A549 (cell line): ENCODE data around the gene IER3IP1. TPM values are rescaled to one million over a fixed set of nuclear protein-coding genes. Genes with fewer than 3 reads are reported as not detected.

Experiments used
- ATAC-seq, 2 experiments: fragments of 200-7000 bp in 1 of 2; fragments of >200 bp in 1 of 2; cut with Nextera tagmentation in 1 of 2; cut with Tn5 transposase in 1 of 2; 3 replicates each; pipeline versions ENCODE4 v1.8.0 to v1.9.1; 2018 to 2020; ENCODE audit warnings: mild to moderate bottlenecking in 1 of 2, moderate library complexity in 1 of 2
- CTCF ChIA-PET: fragments of 300-600 bp; sonication (Branson Sonifier 250); formaldehyde crosslinking; extraction: SDS; loops from one replicate; lab custom pipeline; 2021; ENCODE audit warnings: antibody characterized with exemption, inconsistent platforms; lab: Yijun Ruan, JAX
- POLR2A ChIA-PET: fragments of 350-600 bp; formaldehyde crosslinking; extraction: SDS; loops from one replicate; lab custom pipeline; 2021; ENCODE audit warnings: antibody characterized with exemption, inconsistent platforms; lab: Yijun Ruan, JAX
- DNase-seq, 2 experiments: peaks; one replicate each; pipeline versions ENCODE4 v3.0.0 to v3.0.0-alpha.2; 2011 to 2016; ENCODE audit warnings: low read depth in 1 of 2, low spot score in 1 of 2
- FAIRE-seq: peaks from 2 replicates; lab custom pipeline; 2011; peaks lifted over from hg19 to GRCh38; lab: Jason Lieb, UNC
- H3K27ac ChIP-seq, 2 experiments: fragments of >200 bp; sonication (Bioruptor Twin); formaldehyde crosslinking; 3 replicates each; pipeline ENCODE4 v1.5.1; 2016 to 2017
- H3K4me1 ChIP-seq: fragments of >200 bp; sonication (Bioruptor Twin); formaldehyde crosslinking; 3 replicates; pipeline ENCODE4 v1.6.1; 2016
- H3K4me2 ChIP-seq: fragments of >200 bp; sonication (Bioruptor Twin); formaldehyde crosslinking; 3 replicates; pipeline ENCODE4 v1.6.1; 2016
- H3K4me3 ChIP-seq: fragments of >200 bp; sonication (Bioruptor Twin); formaldehyde crosslinking; 3 replicates; pipeline ENCODE4 v1.5.1; 2016
- H3K9me3 ChIP-seq: fragments of >200 bp; sonication (Bioruptor Twin); formaldehyde crosslinking; 3 replicates; pipeline ENCODE4 v1.6.1; 2016
- BCL3 ChIP-seq: fragments of >200 bp; sonication (Bioruptor Twin); formaldehyde crosslinking; IDR thresholded peaks from 3 replicates; pipeline ENCODE4 v1.6.1; 2016
- BHLHE40 ChIP-seq: IDR thresholded peaks from 2 replicates; pipeline ENCODE4 v1.6.1; 2012; ENCODE audit warnings: low read depth, low read length, inconsistent platforms
- CBX8 ChIP-seq: fragments of 200-600 bp; sonication (generic); IDR thresholded peaks from 2 replicates; pipeline ENCODE4 v1.6.1; 2016
- EHF ChIP-seq: fragments of 250-450 bp; sonication (Bioruptor Pico); IDR thresholded peaks from 2 replicates; pipeline ENCODE4 v1.5.0; 2020; ENCODE audit warnings: mild to moderate bottlenecking
- EHMT2 ChIP-seq: fragments of 200-600 bp; sonication (generic); IDR thresholded peaks from 2 replicates; pipeline ENCODE4 v1.6.1; 2016; ENCODE audit warnings: antibody characterized with exemption, low read depth, mild to moderate bottlenecking, moderate library complexity
- ELK1 ChIP-seq: fragments of 150-350 bp; IDR thresholded peaks from 2 replicates; pipeline ENCODE4 v1.6.1; 2014; ENCODE audit warnings: low read depth, mild to moderate bottlenecking, low read length
- EP300 ChIP-seq, 2 experiments: fragments of >200 bp; sonication (Bioruptor Twin); formaldehyde crosslinking; IDR thresholded peaks; 2 replicates in 1 of 2; 3 replicates in 1 of 2; pipeline ENCODE4 v1.6.1; 2016 to 2017
- FOSB ChIP-seq: fragments of 250-450 bp; sonication (Bioruptor Pico); IDR thresholded peaks from 2 replicates; pipeline ENCODE4 v1.5.0; 2020; ENCODE audit warnings: mild to moderate bottlenecking, moderate library complexity
- HDAC2 ChIP-seq: fragments of 200-600 bp; sonication (generic); IDR thresholded peaks from 2 replicates; pipeline ENCODE4 v1.6.1; 2016
- HES2 ChIP-seq: fragments of >200 bp; sonication (Bioruptor Twin); formaldehyde crosslinking; IDR thresholded peaks from 2 replicates; pipeline ENCODE4 v1.6.1; 2016
- HEYL ChIP-seq: fragments of 250-450 bp; sonication (Bioruptor Pico); IDR thresholded peaks from 2 replicates; pipeline ENCODE4 v1.8.0; 2021; ENCODE audit warnings: mild to moderate bottlenecking, moderate library complexity
- JUN ChIP-seq, 2 experiments: fragments of >200 bp; sonication (Bioruptor Twin); formaldehyde crosslinking; IDR thresholded peaks; 2 replicates in 1 of 2; 3 replicates in 1 of 2; pipeline ENCODE4 v1.6.1; 2016 to 2017
- JUNB ChIP-seq: fragments of >200 bp; sonication (Bioruptor Twin); formaldehyde crosslinking; IDR thresholded peaks from 2 replicates; pipeline ENCODE4 v1.6.1; 2016
- KDM1A ChIP-seq: fragments of 200-600 bp; sonication (generic); IDR thresholded peaks from 2 replicates; pipeline ENCODE4 v1.6.1; 2016; ENCODE audit warnings: low read depth, mild to moderate bottlenecking
- MYC ChIP-seq: IDR thresholded peaks from 2 replicates; pipeline ENCODE4 v1.6.1; 2012; ENCODE audit warnings: mild to moderate bottlenecking, inconsistent platforms, low read length, improper control_type of control experiment, borderline replicate concordance
- PHF8 ChIP-seq: fragments of 200-600 bp; sonication (generic); IDR thresholded peaks from 2 replicates; pipeline ENCODE4 v1.6.1; 2016; ENCODE audit warnings: low read depth, mild to moderate bottlenecking, antibody characterized with exemption, moderate library complexity, borderline replicate concordance
- POLR2A ChIP-seq: IDR thresholded peaks from 2 replicates; pipeline ENCODE4 v1.6.1; 2012; ENCODE audit warnings: mild to moderate bottlenecking, low read length
- POLR2AphosphoS2 ChIP-seq: conservative IDR thresholded peaks from 2 replicates; pipeline ENCODE4 v1.6.1; 2012; ENCODE audit warnings: low read length, improper control_type of control experiment, inconsistent platforms
- RAD21 ChIP-seq, 2 experiments: fragments of >200 bp in 1 of 2; sonication (Bioruptor Twin) in 1 of 2; formaldehyde crosslinking in 1 of 2; IDR thresholded peaks in 1 of 2; conservative IDR thresholded peaks in 1 of 2; 2 replicates in 1 of 2; 3 replicates in 1 of 2; pipeline ENCODE4 v1.6.1; 2012 to 2018; ENCODE audit warnings: inconsistent platforms in 1 of 2
- RARB ChIP-seq: fragments of 250-450 bp; sonication (Bioruptor Pico); IDR thresholded peaks from 2 replicates; pipeline ENCODE4 v1.8.0; 2021; ENCODE audit warnings: mild to moderate bottlenecking, moderate library complexity
- RCOR1 ChIP-seq: fragments of 150-350 bp; IDR thresholded peaks from 2 replicates; pipeline ENCODE4 v1.6.1; 2014; ENCODE audit warnings: antibody characterized with exemption, low read length, low read depth
- RFX5 ChIP-seq: fragments of 450-650 bp; IDR thresholded peaks from 2 replicates; pipeline ENCODE4 v1.7.1; 2014; ENCODE audit warnings: antibody characterized with exemption, mild to moderate bottlenecking, moderate library complexity
- RNF2 ChIP-seq: fragments of 200-600 bp; sonication (generic); IDR thresholded peaks from 2 replicates; pipeline ENCODE4 v1.6.1; 2016; ENCODE audit warnings: low read depth, mild to moderate bottlenecking, antibody characterized with exemption, moderate library complexity, borderline replicate concordance
- SREBF2 ChIP-seq: fragments of 450-650 bp; IDR thresholded peaks from 2 replicates; pipeline ENCODE4 v1.6.1; 2014; ENCODE audit warnings: mild to moderate bottlenecking, moderate library complexity
- TFCP2L1 ChIP-seq: fragments of 250-450 bp; sonication (Bioruptor Pico); IDR thresholded peaks from 2 replicates; pipeline ENCODE4 v1.5.0; 2021; ENCODE audit warnings: mild to moderate bottlenecking
- USF2 ChIP-seq: fragments of 450-650 bp; IDR thresholded peaks from 2 replicates; pipeline ENCODE4 v1.6.1; 2014; ENCODE audit warnings: antibody characterized with exemption
- ZC3H11A ChIP-seq: fragments of 450-650 bp; IDR thresholded peaks from 2 replicates; pipeline ENCODE4 v1.6.1; 2014; ENCODE audit warnings: antibody characterized with exemption, mild to moderate bottlenecking
- ZFP36 ChIP-seq: fragments of 450-650 bp; IDR thresholded peaks from 2 replicates; pipeline ENCODE4 v1.6.1; 2014; ENCODE audit warnings: borderline replicate concordance; ENCODE audit not compliant: partially characterized antibody
- whole genome bisulfite sequencing: methylation state at CpG from one replicate; pipeline ENCODE4 v1.1.6; 2017; ENCODE audit errors: missing lambda C conversion rate; 5-methylcytosine and 5-hydroxymethylcytosine counted together
- polyA plus RNA-seq, 4 experiments: library from polyadenylated mRNA; depleted of rRNA in 3 of 4; stranded (reverse); fragments of >200 nt; fragmentation: RNase III in 1 of 4; extraction: RNeasy Plus Mini Kit Qiagen cat#74134 plus additional on column Dnase treatment in 1 of 4; gene quantifications; 2 replicates in 3 of 4; 3 replicates in 1 of 4; pipeline ENCODE4 v1.2.3, GENCODE V29; 2011 to 2017

IER3IP1 gene
- polyA plus RNA-seq, 2 of the 4 experiments (the other 2 are of a cell fraction) = 24.5 to 25.1 TPM

- no peak for TF ChIP-seq RNF2
- no peak for TF ChIP-seq RARB
- no peak for TF ChIP-seq KDM1A
- no peak for TF ChIP-seq EHF (CRISPR knock-in tag)
- TF ChIP-seq RCOR1 = no peak
- TF ChIP-seq MYC = no peak
- no peak for TF ChIP-seq CBX8
- TF ChIP-seq USF2 = no peak
- TF ChIP-seq JUNB = no peak
- TF ChIP-seq SREBF2 = no peak
These were observed 34.9 kb downstream of the IER3IP1 start (continued) for GRCh38 chr18:47141289-47141688.

- H3K4me2 ChIP-seq = no peak overlapping the region
- POLR2A ChIA-PET = no interaction called here
- no peak for ATAC-seq
- H3K27ac ChIP-seq = no peak overlapping the region
- no peaks in the 10 kb centered on the region for H3K9me3 ChIP-seq
- CTCF ChIA-PET = no interaction called here
- H3K4me3 ChIP-seq = no peak overlapping the region
- H3K4me1 ChIP-seq = no peaks in the 10 kb centered on the region
- TF ChIP-seq KDM1A (no peak), RFX5 (no peak), FOSB (CRISPR knock-in tag) (no peak)
- no peak for DNase-seq
- 95% methylated on average over 3 of the region's 3 CpGs for WGBS
- no peak for FAIRE-seq
These were observed 55.0 kb downstream of the IER3IP1 start for GRCh38 chr18:47121146-47121545.

- ChIA-PET CTCF (interaction anchor here (0.9 to 1.8 kb wide), 2 partner anchors 10 to 84 kb away, joined by 3 to 8 read pairs; no protein-coding TSS in a partner anchor), POLR2A (interaction anchor here (0.9 kb wide), 1 partner anchor 30 kb away, joined by 4 read pairs; the partner anchor contains the start of gene HDHD2)
- WGBS = 82% methylated on average over 4 of the region's 4 CpGs
- Histone ChIP-seq H3K4me3 (no peak overlapping the region), H3K27ac (no peak overlapping the region), H3K4me1 (no peaks in the 10 kb centered on the region), H3K9me3 (no peaks in the 10 kb centered on the region), H3K4me2 (no peak overlapping the region)
- no peak for ATAC-seq
- no peak for DNase-seq
- no peak for FAIRE-seq
- no peak for TF ChIP-seq BCL3
- no peak for TF ChIP-seq EHMT2
- TF ChIP-seq USF2 = no peak
- no peak for TF ChIP-seq EP300 (IDR thresholded peaks at IDR 0.05)
- no peak for TF ChIP-seq HDAC2
- no peak for TF ChIP-seq CBX8
- TF ChIP-seq PHF8 = no peak
- TF ChIP-seq ELK1 = no peak
- no peak for TF ChIP-seq HES2
- TF ChIP-seq KDM1A = no peak
- no peak for TF ChIP-seq FOSB (CRISPR knock-in tag)
- TF ChIP-seq TFCP2L1 (CRISPR knock-in tag) = no peak
- TF ChIP-seq ZC3H11A = no peak
- no peak for TF ChIP-seq POLR2AphosphoS2
- TF ChIP-seq ZFP36 = no peak
- no peak for TF ChIP-seq RAD21 (conservative IDR thresholded peaks at IDR 0.05 in 1 of 2, IDR thresholded peaks at IDR 0.05 in 1 of 2)
- no peak for TF ChIP-seq POLR2A
- no peak for TF ChIP-seq JUN (IDR thresholded peaks at IDR 0.05)
- no peak for TF ChIP-seq BHLHE40
- TF ChIP-seq HEYL (CRISPR knock-in tag) = no peak
These were observed 55.7 kb downstream of the IER3IP1 start for GRCh38 chr18:47120428-47120827.
